Transverse colon (tissue), 4 donors: ENCODE measurements around the gene SMARCAL1.

Experiments
- EP300 ChIP-seq: sonication (generic); formaldehyde crosslinking; IDR thresholded peaks from one replicate; pipeline ENCODE4 v1.6.1; 2017; ENCODE audit warnings: antibody characterized with exemption, low read depth
- POLR2A ChIP-seq: fragments of 450-650 bp; IDR thresholded peaks from one replicate; pipeline ENCODE4 v1.6.1; 2016; ENCODE audit warnings: antibody characterized with exemption, mild to moderate bottlenecking, moderate library complexity
- POLR2AphosphoS5 ChIP-seq, 3 donors: sonication (generic); formaldehyde crosslinking; IDR thresholded peaks; one replicate each; pipeline ENCODE4 v1.6.1; 2016; ENCODE audit warnings: antibody characterized with exemption in 3 of 3
- TF ChIP-seq, protein P1 (sequence below), 5 experiments: fragments of 200-600 bp in 3 of 5; fragments of 450-650 bp in 2 of 5; sonication (generic) in 3 of 5; IDR thresholded peaks; 1 replicate in 2 of 5; 2 replicates in 3 of 5; pipeline ENCODE4 v1.5.1; 2016 to 2017; ENCODE audit warnings: antibody characterized with exemption in 5 of 5, inconsistent platforms in 3 of 5, mild to moderate bottlenecking in 2 of 5, moderate library complexity in 1 of 5

- TF ChIP-seq, protein P1, sequence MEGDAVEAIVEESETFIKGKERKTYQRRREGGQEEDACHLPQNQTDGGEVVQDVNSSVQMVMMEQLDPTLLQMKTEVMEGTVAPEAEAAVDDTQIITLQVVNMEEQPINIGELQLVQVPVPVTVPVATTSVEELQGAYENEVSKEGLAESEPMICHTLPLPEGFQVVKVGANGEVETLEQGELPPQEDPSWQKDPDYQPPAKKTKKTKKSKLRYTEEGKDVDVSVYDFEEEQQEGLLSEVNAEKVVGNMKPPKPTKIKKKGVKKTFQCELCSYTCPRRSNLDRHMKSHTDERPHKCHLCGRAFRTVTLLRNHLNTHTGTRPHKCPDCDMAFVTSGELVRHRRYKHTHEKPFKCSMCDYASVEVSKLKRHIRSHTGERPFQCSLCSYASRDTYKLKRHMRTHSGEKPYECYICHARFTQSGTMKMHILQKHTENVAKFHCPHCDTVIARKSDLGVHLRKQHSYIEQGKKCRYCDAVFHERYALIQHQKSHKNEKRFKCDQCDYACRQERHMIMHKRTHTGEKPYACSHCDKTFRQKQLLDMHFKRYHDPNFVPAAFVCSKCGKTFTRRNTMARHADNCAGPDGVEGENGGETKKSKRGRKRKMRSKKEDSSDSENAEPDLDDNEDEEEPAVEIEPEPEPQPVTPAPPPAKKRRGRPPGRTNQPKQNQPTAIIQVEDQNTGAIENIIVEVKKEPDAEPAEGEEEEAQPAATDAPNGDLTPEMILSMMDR (IDR thresholded peaks at IDR 0.05) = no peak
- TF ChIP-seq POLR2AphosphoS5 (IDR thresholded peaks at IDR 0.05) (no peak), POLR2A (no peak), EP300 (no peak)
These were observed 41.8 kb downstream of the SMARCAL1 start for GRCh38 chr2:216453955-216454614.
